ENCODE data around the gene MLXIP.

DNA sequence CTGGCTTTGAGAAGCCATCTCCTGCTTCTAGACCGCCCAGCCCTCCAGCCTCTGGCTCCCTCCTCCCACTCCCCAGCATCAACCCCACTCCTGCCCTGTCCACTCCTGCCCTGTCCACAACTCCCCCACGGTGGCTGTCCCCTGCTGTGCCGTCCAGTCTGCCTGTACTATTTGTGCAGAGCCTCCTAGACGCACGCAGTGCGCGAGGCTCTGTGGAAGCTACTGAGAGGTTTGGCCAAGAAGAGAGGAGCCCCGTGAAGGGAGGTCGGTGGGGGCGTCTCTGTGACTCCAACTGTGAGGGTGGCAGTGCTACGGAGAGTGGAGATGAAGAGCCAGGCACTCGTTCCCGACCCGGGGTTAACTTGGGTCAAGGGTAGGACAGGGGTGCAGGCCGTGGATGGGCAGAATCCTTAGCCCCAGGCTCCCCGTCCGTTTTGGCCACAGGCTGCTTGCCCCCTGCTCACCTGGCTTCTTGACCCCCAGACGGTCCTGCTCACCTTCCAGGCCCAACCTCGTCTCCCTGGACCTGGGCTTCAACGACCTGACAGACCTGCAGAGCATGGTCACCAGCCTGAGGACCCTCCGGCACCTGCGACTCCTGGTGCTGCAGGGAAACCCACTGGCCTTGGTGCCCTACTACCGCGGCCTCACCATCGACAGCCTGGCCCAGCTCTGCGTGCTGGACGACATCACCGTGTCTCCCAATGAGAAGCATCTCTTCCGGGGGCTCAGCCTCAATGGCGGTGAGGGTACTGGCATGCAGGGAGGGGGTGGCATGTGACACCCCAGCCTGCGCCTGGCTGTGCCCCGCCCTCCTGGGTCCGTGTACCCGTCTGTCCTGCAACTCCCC is 111.3 kb downstream of the MLXIP start:
- TF ChIP-seq, protein P1, sequence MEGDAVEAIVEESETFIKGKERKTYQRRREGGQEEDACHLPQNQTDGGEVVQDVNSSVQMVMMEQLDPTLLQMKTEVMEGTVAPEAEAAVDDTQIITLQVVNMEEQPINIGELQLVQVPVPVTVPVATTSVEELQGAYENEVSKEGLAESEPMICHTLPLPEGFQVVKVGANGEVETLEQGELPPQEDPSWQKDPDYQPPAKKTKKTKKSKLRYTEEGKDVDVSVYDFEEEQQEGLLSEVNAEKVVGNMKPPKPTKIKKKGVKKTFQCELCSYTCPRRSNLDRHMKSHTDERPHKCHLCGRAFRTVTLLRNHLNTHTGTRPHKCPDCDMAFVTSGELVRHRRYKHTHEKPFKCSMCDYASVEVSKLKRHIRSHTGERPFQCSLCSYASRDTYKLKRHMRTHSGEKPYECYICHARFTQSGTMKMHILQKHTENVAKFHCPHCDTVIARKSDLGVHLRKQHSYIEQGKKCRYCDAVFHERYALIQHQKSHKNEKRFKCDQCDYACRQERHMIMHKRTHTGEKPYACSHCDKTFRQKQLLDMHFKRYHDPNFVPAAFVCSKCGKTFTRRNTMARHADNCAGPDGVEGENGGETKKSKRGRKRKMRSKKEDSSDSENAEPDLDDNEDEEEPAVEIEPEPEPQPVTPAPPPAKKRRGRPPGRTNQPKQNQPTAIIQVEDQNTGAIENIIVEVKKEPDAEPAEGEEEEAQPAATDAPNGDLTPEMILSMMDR (conservative IDR thresholded peaks at IDR 0.05; ENCODE audit: low read depth, low read length): no peak
- TF ChIP-seq EZH2 (IDR thresholded peaks at IDR 0.05; ENCODE audit: low read length, unreplicated experiment) (no peak), EZH2phosphoT487 (IDR thresholded peaks at IDR 0.05; ENCODE audit: borderline replicate concordance, low read length) (no peak)

Measured in PC-3 (cell line).